Brain microvascular endothelial cell (primary cell): ENCODE measurements around the gene LATS2.

ENCODE experiments used
- DNase-seq: peaks from one replicate; pipeline ENCODE4 v3.0.0-alpha.2; 2020
- H3K27ac ChIP-seq: fragments of 250-450 bp; sonication (Bioruptor Pico); 2 replicates; pipeline ENCODE4 v1.5.1; 2020; ENCODE audit warnings: mild to moderate bottlenecking, moderate library complexity
- H3K27me3 ChIP-seq: fragments of 250-450 bp; sonication (Bioruptor Pico); replicated peaks from 2 replicates; pipeline ENCODE4 v1.5.1; 2020; ENCODE audit warnings: mild to moderate bottlenecking
- H3K36me3 ChIP-seq: fragments of 250-450 bp; sonication (Bioruptor Pico); replicated peaks from 2 replicates; pipeline ENCODE4 v1.5.1; 2020; ENCODE audit warnings: mild to moderate bottlenecking
- H3K4me3 ChIP-seq: 2 replicates; pipeline ENCODE4 v1.5.1; 2011; ENCODE audit warnings: low read depth, mild to moderate bottlenecking, control low read depth, low read length, moderate library complexity
- CTCF ChIP-seq: IDR thresholded peaks from 2 replicates; pipeline ENCODE4 v1.5.1; 2011; ENCODE audit warnings: low read depth, mild to moderate bottlenecking, moderate library complexity, low read length, control low read depth, inconsistent platforms; ENCODE audit errors: missing control alignments
- in situ Hi-C: cut with HindIII; loops from 2 replicates; pipeline ENCODE4 v1.10.0; 2017; ENCODE audit warnings: low sequenced_read_pairs, low pct_ligation_motif_present

Gene LATS2

GRCh38 chr13:20997301-20998161 is 63.9 kb downstream of the LATS2 start:
- no peak for TF ChIP-seq CTCF
- in situ Hi-C loops = no loop called here
- Histone ChIP-seq H3K36me3 (no peaks in the 10 kb centered on the region), H3K27ac (peak overlapping the region; percentile 74), H3K4me3 (no peak overlapping the region), H3K27me3 (no peaks in the 10 kb centered on the region)
- DNase-seq = peak; percentile 83

- H3K36me3 ChIP-seq = peaks cover 8% of the 10 kb centered on the region
- no peak overlapping the region for H3K27ac ChIP-seq
- no peak for TF ChIP-seq CTCF
- no peaks in the 10 kb centered on the region for H3K27me3 ChIP-seq
- no peak for DNase-seq
- in situ Hi-C loops = no loop called here
- no peak overlapping the region for H3K4me3 ChIP-seq
These were observed 66.0 kb downstream of the LATS2 start for GRCh38 chr13:20995245-20995838.

GRCh38 chr13:20994441-20994821 is 67.0 kb downstream of the LATS2 start:
- no peak for DNase-seq
- Histone ChIP-seq H3K27ac (no peak overlapping the region), H3K36me3 (peaks cover 16% of the 10 kb centered on the region), H3K4me3 (no peak overlapping the region), H3K27me3 (no peaks in the 10 kb centered on the region)
- no peak for TF ChIP-seq CTCF
- in situ Hi-C loops = no loop called here

- H3K36me3 ChIP-seq = peaks cover 20% of the 10 kb centered on the region
- in situ Hi-C loops = no loop called here
- no peaks in the 10 kb centered on the region for H3K27me3 ChIP-seq
- H3K27ac ChIP-seq = no peak overlapping the region
- peak; percentile 43 for DNase-seq
- no peak for TF ChIP-seq CTCF
- no peak overlapping the region for H3K4me3 ChIP-seq
These were observed 67.5 kb downstream of the LATS2 start for GRCh38 chr13:20993661-20994440.

GRCh38 chr13:20993211-20993610 is 68.2 kb downstream of the LATS2 start:
- no peak overlapping the region for H3K27ac ChIP-seq
- no peak for TF ChIP-seq CTCF
- no peak for DNase-seq
- no peaks in the 10 kb centered on the region for H3K27me3 ChIP-seq
- in situ Hi-C loops = no loop called here
- H3K4me3 ChIP-seq = no peak overlapping the region
- H3K36me3 ChIP-seq = peaks cover 25% of the 10 kb centered on the region
